Sigmoid colon (tissue), 4 donors: Measurements from ENCODE around the gene LRCH4.

Experiments
- POLR2AphosphoS5 ChIP-seq, 4 donors: sonication (generic); formaldehyde crosslinking; IDR thresholded peaks; one replicate each; pipeline ENCODE4 v1.6.1; 2017; ENCODE audit warnings: antibody characterized with exemption in 4 of 4
- TF ChIP-seq, protein P1 (sequence below), 4 experiments: fragments of 450-650 bp in 3 of 4; fragments of 200-600 bp in 1 of 4; IDR thresholded peaks; one replicate each; pipeline ENCODE4 v1.5.1; 2016 to 2019; ENCODE audit warnings: antibody characterized with exemption in 4 of 4, mild to moderate bottlenecking in 3 of 4, moderate library complexity in 2 of 4

DNA sequence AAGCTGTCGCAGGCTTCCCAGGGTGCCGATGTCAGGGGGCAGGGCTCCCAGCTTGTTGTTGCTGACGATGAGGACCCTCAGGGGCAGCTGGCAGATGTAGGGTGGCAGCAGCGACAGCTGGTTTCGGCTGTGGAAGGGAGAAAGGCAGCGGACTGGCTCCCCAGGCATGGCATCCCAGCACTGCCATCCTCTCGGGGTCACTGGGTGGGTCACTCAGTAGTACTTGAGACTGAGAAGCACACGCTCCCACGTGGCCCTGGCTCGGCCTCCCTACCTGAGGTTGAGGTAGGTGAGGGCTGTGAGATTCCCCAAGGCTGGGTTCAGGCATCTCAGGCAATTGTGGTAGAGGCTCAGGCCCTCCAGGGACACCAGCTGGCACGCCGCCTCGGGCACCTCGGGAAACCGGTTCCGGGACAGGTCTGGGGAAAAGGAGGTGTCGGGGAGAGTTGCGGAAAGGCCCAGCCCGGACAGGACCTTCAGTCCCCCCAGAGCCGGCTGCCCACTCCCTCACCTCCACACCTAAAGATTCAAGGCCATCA lies 3.8 kb downstream of the LRCH4 start:
- TF ChIP-seq, protein P1, sequence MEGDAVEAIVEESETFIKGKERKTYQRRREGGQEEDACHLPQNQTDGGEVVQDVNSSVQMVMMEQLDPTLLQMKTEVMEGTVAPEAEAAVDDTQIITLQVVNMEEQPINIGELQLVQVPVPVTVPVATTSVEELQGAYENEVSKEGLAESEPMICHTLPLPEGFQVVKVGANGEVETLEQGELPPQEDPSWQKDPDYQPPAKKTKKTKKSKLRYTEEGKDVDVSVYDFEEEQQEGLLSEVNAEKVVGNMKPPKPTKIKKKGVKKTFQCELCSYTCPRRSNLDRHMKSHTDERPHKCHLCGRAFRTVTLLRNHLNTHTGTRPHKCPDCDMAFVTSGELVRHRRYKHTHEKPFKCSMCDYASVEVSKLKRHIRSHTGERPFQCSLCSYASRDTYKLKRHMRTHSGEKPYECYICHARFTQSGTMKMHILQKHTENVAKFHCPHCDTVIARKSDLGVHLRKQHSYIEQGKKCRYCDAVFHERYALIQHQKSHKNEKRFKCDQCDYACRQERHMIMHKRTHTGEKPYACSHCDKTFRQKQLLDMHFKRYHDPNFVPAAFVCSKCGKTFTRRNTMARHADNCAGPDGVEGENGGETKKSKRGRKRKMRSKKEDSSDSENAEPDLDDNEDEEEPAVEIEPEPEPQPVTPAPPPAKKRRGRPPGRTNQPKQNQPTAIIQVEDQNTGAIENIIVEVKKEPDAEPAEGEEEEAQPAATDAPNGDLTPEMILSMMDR (IDR thresholded peaks at IDR 0.05): no peak
- no peak for TF ChIP-seq POLR2AphosphoS5 (IDR thresholded peaks at IDR 0.05)
